Left colon (tissue), 2 donors: ENCODE results near the gene ZNF469. TPM values are rescaled to one million over a fixed set of nuclear protein-coding genes. Genes with fewer than 3 reads are reported as not detected.

Source experiments
- ATAC-seq: fragments of 200-7000 bp; cut with Tn5 transposase; one replicate; pipeline ENCODE4 v1.9.1; 2020; ENCODE audit warnings: mild to moderate bottlenecking, moderate library complexity
- DNase-seq, 2 donors: peaks; one replicate each; pipeline ENCODE4 v3.0.0-alpha.2; 2020
- intact Hi-C, 2 donors: fragments of 100-400 bp; cut with DNase I in 1 of 2; cut with micrococcal nuclease in 1 of 2; formaldehyde crosslinking; loops; one replicate each; pipeline versions ENCODE4 v1.11.2 to v1.14.0; 2022; cut with DNase I, micrococcal nuclease
- total RNA-seq, 2 donors: library from RNA; stranded (reverse); fragmentation: NEBNext Ultra II Directional; extraction: Animal tissue kit (Norgen Biotek cat#: 25700); gene quantifications; one replicate each; pipeline ENCODE4 v1.2.1, GENCODE V29; 2021
- donor health status: DM: no; HTN: no; CAD: no.
- donor health status: DM: yes; HTN: yes; CAD: no.

Gene ZNF469
- total RNA-seq, 2 donors from 2014 or later = 0.27 to 0.70 TPM

GRCh38 chr16:88431651-88432050 lies 48.9 kb downstream of the ZNF469 start:
- no peak for DNase-seq
- no peak for ATAC-seq
- intact Hi-C loops = no loop called here

DNA sequence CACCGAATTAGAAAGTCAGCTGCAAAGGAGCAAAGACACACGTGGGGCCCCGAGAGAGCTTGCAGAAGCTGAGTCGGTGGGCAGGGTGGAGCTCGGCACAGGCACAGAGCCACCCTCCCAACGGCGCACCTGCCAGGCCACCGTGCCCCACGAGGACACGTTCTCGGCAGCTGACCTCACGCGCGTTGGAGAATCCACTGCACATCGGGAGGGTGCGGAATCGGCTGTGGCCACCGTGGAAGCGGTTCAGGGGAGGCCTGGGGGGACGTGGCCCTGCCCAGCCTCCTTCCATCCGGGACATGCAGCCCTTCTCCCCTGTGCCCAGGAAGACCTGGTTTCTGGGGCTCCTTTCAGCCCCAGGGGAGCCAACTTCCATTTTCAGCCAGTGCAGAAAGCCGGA lies 49.4 kb downstream of the ZNF469 start:
- intact Hi-C loops = no loop called here
- DNase-seq (no peak), ATAC-seq (no peak)

Other genes with a start within 250 kb of the ZNF469 start
- 10 to 100 TPM in 1 of 2 donors, 1 to 10 TPM in 1; 8.0 to 11.3 TPM for gene ZFPM1, start 70.3 kb downstream of the ZNF469 start, total RNA-seq
- gene ZC3H18, start 187.4 kb downstream of the ZNF469 start, total RNA-seq = 10 to 100 TPM; 32.6 to 43.7 TPM